K562 (cell line): ENCODE results near the gene TBC1D17. TPM values are rescaled to one million over a fixed set of nuclear protein-coding genes. Genes with fewer than 3 reads are reported as not detected.

Experiments
- ARID1B ChIP-seq: fragments of 450-650 bp; IDR thresholded peaks from 2 replicates; pipeline ENCODE4 v1.6.1; 2016; ENCODE audit warnings: antibody characterized with exemption, mild to moderate bottlenecking, inconsistent platforms
- ATF6 ChIP-seq: sonication (generic); formaldehyde crosslinking; IDR thresholded peaks from 2 replicates; pipeline ENCODE4 v1.4.0; 2020; ENCODE audit warnings: mild to moderate bottlenecking, missing genetic modification reagents
- BRD4 ChIP-seq: fragments of 200-600 bp; sonication (generic); IDR thresholded peaks from 2 replicates; pipeline ENCODE4 v1.6.1; 2017; ENCODE audit warnings: inconsistent platforms
- CBX8 ChIP-seq: fragments of 200-600 bp; sonication (generic); IDR thresholded peaks from 2 replicates; pipeline ENCODE4 v1.6.1; 2012; ENCODE audit warnings: borderline replicate concordance, mixed run types, low read depth, mild to moderate bottlenecking, moderate library complexity, mixed read lengths, low read length, control low read depth, inconsistent platforms; ENCODE audit not compliant: poor library complexity, severe bottlenecking; ENCODE audit errors: extremely low read depth
- CEBPG ChIP-seq, 3 experiments: fragments of 200-800 bp in 1 of 3; sonication (Bioruptor generic) in 1 of 3; sonication (generic) in 1 of 3; formaldehyde crosslinking in 1 of 3; IDR thresholded peaks in 2 of 3; conservative IDR thresholded peaks in 1 of 3; 2 replicates each; pipeline versions ENCODE4 v1.6.1 to v1.8.0; 2016 to 2022; ENCODE audit warnings: missing compliant biosample characterization in 2 of 3, missing genetic modification characterization in 2 of 3, mild to moderate bottlenecking in 1 of 3, missing genetic modification reagents in 1 of 3
- EHMT2 ChIP-seq: fragments of 450-650 bp; IDR thresholded peaks from 2 replicates; pipeline ENCODE4 v1.6.1; 2018; ENCODE audit warnings: antibody characterized with exemption
- ELK1 ChIP-seq: sonication (generic); formaldehyde crosslinking; IDR thresholded peaks from 2 replicates; pipeline ENCODE4 v1.8.1; 2022; ENCODE audit warnings: missing genetic modification reagents
- FOS ChIP-seq: IDR thresholded peaks from 3 replicates; pipeline ENCODE4 v1.6.1; 2011; ENCODE audit not compliant: insufficient read length; ENCODE audit errors: extremely low read depth
- POLR2H ChIP-seq: IDR thresholded peaks from 2 replicates; pipeline ENCODE4 v1.6.1; 2016; ENCODE audit warnings: missing genetic modification characterization, low read depth, mild to moderate bottlenecking, control low read depth, missing compliant biosample characterization, moderate library complexity
- RBM17 ChIP-seq: fragments of 200-400 bp; formaldehyde crosslinking; IDR thresholded peaks from 2 replicates; pipeline ENCODE4 v1.6.1; 2017; ENCODE audit warnings: low read depth, mild to moderate bottlenecking, low read length, borderline replicate concordance
- SIN3B ChIP-seq: fragments of 450-650 bp; IDR thresholded peaks from 2 replicates; pipeline ENCODE4 v1.6.1; 2017; ENCODE audit warnings: low read depth, mild to moderate bottlenecking, moderate library complexity
- SP1 ChIP-seq: sonication (generic); formaldehyde crosslinking; IDR thresholded peaks from 2 replicates; pipeline ENCODE4 v1.8.1; 2022; ENCODE audit warnings: mild to moderate bottlenecking, missing genetic modification reagents
- SREBF1 ChIP-seq: fragments of 150-350 bp; IDR thresholded peaks from 2 replicates; pipeline ENCODE4 v1.6.1; 2014; ENCODE audit warnings: antibody characterized with exemption, low read depth, low read length, borderline replicate concordance
- STAT5A ChIP-seq: IDR thresholded peaks from 2 replicates; pipeline ENCODE4 v1.6.1; 2012; ENCODE audit warnings: low read length, inconsistent platforms, borderline replicate concordance
- TARDBP ChIP-seq: fragments of 450-650 bp; IDR thresholded peaks from 2 replicates; pipeline ENCODE4 v1.6.1; 2016
- VEZF1 ChIP-seq: fragments of 200-800 bp; sonication (Bioruptor generic); IDR thresholded peaks from 2 replicates; pipeline ENCODE4 v1.6.1; 2017; ENCODE audit warnings: missing genetic modification characterization, missing compliant biosample characterization
- ZNF134 ChIP-seq: fragments of 250-450 bp; sonication (Bioruptor Pico); conservative IDR thresholded peaks from 2 replicates; pipeline ENCODE4 v1.4.0; 2020
- ZNF175 ChIP-seq: fragments of 200-800 bp; sonication (Bioruptor generic); IDR thresholded peaks from 2 replicates; pipeline ENCODE4 v1.6.1; 2016; ENCODE audit warnings: low read depth, mild to moderate bottlenecking, missing genetic modification characterization, missing compliant biosample characterization
- ZNF224 ChIP-seq: sonication (generic); formaldehyde crosslinking; IDR thresholded peaks from 2 replicates; pipeline ENCODE4 v1.8.0; 2022; ENCODE audit warnings: mild to moderate bottlenecking, missing genetic modification reagents
- ZNF707 ChIP-seq: fragments of 250-450 bp; sonication (Bioruptor Pico); conservative IDR thresholded peaks from 2 replicates; pipeline ENCODE4 v1.8.0; 2022; ENCODE audit warnings: inconsistent platforms, mild to moderate bottlenecking, moderate library complexity
- polyA plus RNA-seq, 8 experiments: library from polyadenylated mRNA; depleted of rRNA in 4 of 8; stranded (reverse) in 5 of 8; unstranded in 3 of 8; fragments of >200 nt; fragmentation: Nextera tagmentation in 2 of 8; fragmentation: Illumina TruSeq in 1 of 8; extraction: Ambion mirVana in 2 of 8; extraction: Trizol in 1 of 8; gene quantifications; 2 replicates each; pipeline versions ENCODE4 v1.2.1 to v1.2.3, GENCODE V29; 2011 to 2014; ENCODE audit warnings: inconsistent platforms in 1 of 8, missing spikeins in 1 of 8
- total RNA-seq, 7 experiments: library from RNA; depleted of rRNA in 6 of 7; stranded (reverse); fragments of >200 nt in 6 of 7; fragmentation: Illumina TruSeq in 2 of 7; extraction: Trizol in 2 of 7; gene quantifications; 2 replicates each; pipeline versions ENCODE4 v1.2.1 to v1.2.3, GENCODE V29; 2011 to 2021; ENCODE audit warnings: low replicate concordance in 1 of 7
- TF ChIP-seq, protein P1 (sequence below): fragments of 450-650 bp; IDR thresholded peaks from 2 replicates; pipeline ENCODE4 v1.6.1; 2014; ENCODE audit warnings: low read depth, mild to moderate bottlenecking, moderate library complexity, borderline replicate concordance

Gene TBC1D17
- total and polyA plus RNA-seq, 9 of the 15 experiments (the other 6 are each of a cell fraction or from before 2014, with no cell fraction given), result 0.42 to 16.0 (median 3.8) TPM

GRCh38 chr19:49877020-49877878 lies at the start of gene TBC1D17, which contains the start of gene AKT1S1 (continued):
- TF ChIP-seq SREBF1 (peak; percentile 97), ELK1 (CRISPR knock-in tag) (no peak), ZNF134 (no peak), RBM17 (no peak), SP1 (peak; percentile 91), CBX8 (no peak), VEZF1 (CRISPR knock-in tag) (peak; percentile 99), ATF6 (CRISPR knock-in tag) (0 out of 2 replicates have a peak, but pooled peaks have one; percentile 55), SIN3B (no peak), ARID1B (no peak), BRD4 (peak; percentile 78; the same call in 1 of the 2 replicates), POLR2H (tag) (peak; percentile 63), EHMT2 (peak; percentile 9; the same call in 1 of the 2 replicates), STAT5A (no peak), ZNF224 (CRISPR knock-in tag) (no peak), CEBPG (CRISPR knock-in tag; IDR thresholded peaks at IDR 0.05) (no peak), CEBPG (tag; conservative IDR thresholded peaks at IDR 0.05 in 1 of 2, IDR thresholded peaks at IDR 0.05 in 1 of 2) (no peak), ZNF175 (CRISPR knock-in tag) (peak; percentile 63), TARDBP (0 out of 2 replicates have a peak, but pooled peaks have one; percentile 13), ZNF707 (no peak), FOS (no peak)
- TF ChIP-seq, protein P1, sequence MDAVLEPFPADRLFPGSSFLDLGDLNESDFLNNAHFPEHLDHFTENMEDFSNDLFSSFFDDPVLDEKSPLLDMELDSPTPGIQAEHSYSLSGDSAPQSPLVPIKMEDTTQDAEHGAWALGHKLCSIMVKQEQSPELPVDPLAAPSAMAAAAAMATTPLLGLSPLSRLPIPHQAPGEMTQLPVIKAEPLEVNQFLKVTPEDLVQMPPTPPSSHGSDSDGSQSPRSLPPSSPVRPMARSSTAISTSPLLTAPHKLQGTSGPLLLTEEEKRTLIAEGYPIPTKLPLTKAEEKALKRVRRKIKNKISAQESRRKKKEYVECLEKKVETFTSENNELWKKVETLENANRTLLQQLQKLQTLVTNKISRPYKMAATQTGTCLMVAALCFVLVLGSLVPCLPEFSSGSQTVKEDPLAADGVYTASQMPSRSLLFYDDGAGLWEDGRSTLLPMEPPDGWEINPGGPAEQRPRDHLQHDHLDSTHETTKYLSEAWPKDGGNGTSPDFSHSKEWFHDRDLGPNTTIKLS, result peak; percentile 64; the same call in 1 of the 2 replicates
